Measurements from ENCODE around the gene DOCK2. TPM values are rescaled to one million over a fixed set of nuclear protein-coding genes. Genes with fewer than 3 reads are reported as not detected.

DOCK2 gene
- total and polyA plus RNA-seq, 2 of the 8 experiments (the other 6 are each of a cell fraction or from before 2014, with no cell fraction given): 3.9 to 5.7 TPM

DNA sequence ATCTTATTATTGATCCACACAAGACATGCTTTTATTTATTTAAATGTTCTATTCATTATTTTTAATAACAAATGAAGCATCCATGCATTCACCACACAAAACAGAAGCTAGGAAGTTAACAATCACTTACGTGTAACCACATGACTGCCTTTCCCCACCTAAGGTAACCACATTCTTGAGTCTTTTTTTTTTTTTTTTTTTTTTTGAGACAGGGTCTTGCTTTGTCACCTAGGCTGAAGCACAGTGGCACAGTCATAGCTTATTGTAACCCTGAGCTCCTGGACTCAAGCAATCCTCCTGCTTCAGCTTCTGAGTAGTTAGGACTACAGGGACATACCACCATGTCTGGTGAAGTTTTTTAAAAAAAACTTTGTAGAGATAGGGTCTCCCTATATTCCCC, 133.0 kb downstream of the DOCK2 start (continued):
- no peak for TF ChIP-seq CTCF (IDR thresholded peaks at IDR 0.05; ENCODE audit: control extremely low read depth in 1 of 3, insufficient read depth in 1 of 3, low read depth in 1 of 3, low read length in 3 of 3)
